Activated CD8-positive, alpha-beta T cell treated with anti-CD3 and anti-CD28 coated beads for 36 hours (primary cell): ENCODE results near the gene CYP2S1. TPM values are rescaled to one million over a fixed set of nuclear protein-coding genes. Genes with fewer than 3 reads are reported as not detected.

Experiments used
- ATAC-seq: fragments of 200-7000 bp; cut with Tn5 transposase; one replicate; pipeline ENCODE4 v1.10.0; 2021; ENCODE audit warnings: mild to moderate bottlenecking, moderate library complexity
- CTCF ChIA-PET: fragments of 350-600 bp; sonication (Branson Sonifier 250); formaldehyde crosslinking; loops from one replicate; lab custom pipeline; 2021; ENCODE audit warnings: antibody characterized with exemption; lab: Charles Lee
- POLR2A ChIA-PET: fragments of 350-600 bp; sonication (Branson Sonifier 250); formaldehyde crosslinking; loops from one replicate; lab custom pipeline; 2021; ENCODE audit warnings: antibody characterized with exemption; lab: Charles Lee
- DNase-seq: peaks from one replicate; pipeline ENCODE4 v3.0.0-alpha.2; 2020
- H3K27ac Mint-ChIP-seq: one replicate; pipeline ENCODE4 v1.8.0; 2021; ENCODE audit warnings: mild to moderate bottlenecking, mixed read lengths
- H3K27me3 Mint-ChIP-seq: one replicate; pipeline ENCODE4 v1.8.0; 2021; ENCODE audit warnings: mixed read lengths
- H3K36me3 Mint-ChIP-seq: one replicate; pipeline ENCODE4 v1.8.0; 2021; ENCODE audit warnings: low read depth, mixed read lengths
- H3K4me1 Mint-ChIP-seq: one replicate; pipeline ENCODE4 v1.8.0; 2021; ENCODE audit warnings: low read depth, mixed read lengths
- H3K4me3 Mint-ChIP-seq: one replicate; pipeline ENCODE4 v1.8.0; 2021; ENCODE audit warnings: mild to moderate bottlenecking, moderate library complexity, mixed read lengths
- H3K9me3 Mint-ChIP-seq: one replicate; pipeline ENCODE4 v1.8.0; 2021; ENCODE audit warnings: mixed read lengths
- intact Hi-C: fragments of 100-400 bp; cut with micrococcal nuclease; formaldehyde crosslinking; loops from one replicate; pipeline ENCODE4 v1.10.0; 2022
- total RNA-seq, 2 experiments: library from RNA; stranded (reverse); gene quantifications; one replicate each; pipeline ENCODE4 v1.2.3, GENCODE V29; 2021
- TF ChIP-seq, protein P1 (sequence below): fragments of 200-600 bp; IDR thresholded peaks from one replicate; pipeline ENCODE4 v1.8.0; 2022; ENCODE audit warnings: antibody characterized with exemption, mild to moderate bottlenecking

The CYP2S1 gene
- total RNA-seq, 2 experiments from 2014 or later: not detected

DNA sequence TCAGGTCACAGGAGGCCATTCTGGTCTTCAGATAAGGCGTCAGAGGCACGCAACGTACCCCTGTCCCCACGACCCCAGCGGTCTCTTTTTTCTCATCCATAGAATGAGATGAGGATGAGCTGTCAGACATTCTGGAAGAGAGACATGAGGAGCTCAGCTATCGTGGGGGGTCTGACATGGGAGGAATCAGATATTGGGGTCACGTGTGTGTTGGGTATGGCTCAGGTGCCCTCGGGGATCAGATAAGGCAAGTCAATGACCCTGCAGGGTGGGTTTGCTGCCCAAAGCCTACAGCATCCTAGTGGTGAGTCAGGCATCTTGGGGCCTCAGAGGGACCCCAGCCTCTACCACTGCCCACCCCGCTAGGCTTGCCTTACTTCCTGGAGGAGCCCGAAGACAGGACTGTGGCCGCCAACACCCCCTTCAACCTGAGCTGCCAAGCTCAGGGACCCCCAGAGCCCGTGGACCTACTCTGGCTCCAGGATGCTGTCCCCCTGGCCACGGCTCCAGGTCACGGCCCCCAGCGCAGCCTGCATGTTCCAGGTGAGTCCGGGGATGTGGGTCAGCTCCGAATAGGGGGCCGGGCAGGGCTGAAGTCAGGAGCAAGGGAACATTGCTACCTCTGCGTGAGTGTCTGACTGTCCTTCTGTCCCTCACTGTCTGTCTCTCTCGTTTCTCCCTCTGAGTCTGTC lies 28.6 kb downstream of the CYP2S1 start:
- Mint-ChIP-seq H3K4me3 (no peak overlapping the region), H3K4me1 (peaks cover 25% of the 10 kb centered on the region), H3K27me3 (peaks cover 39% of the 10 kb centered on the region), H3K27ac (peak overlapping the region; percentile 8), H3K9me3 (no peaks in the 10 kb centered on the region), H3K36me3 (no peaks in the 10 kb centered on the region)
- intact Hi-C loops: no loop called here
- CTCF ChIA-PET: interaction anchor here (0.9 to 1.9 kb wide), 2 partner anchors 39 to 101 kb away, joined by 3 to 5 read pairs; no protein-coding TSS in a partner anchor
- no peak for DNase-seq
- ATAC-seq: no peak
- TF ChIP-seq, protein P1, sequence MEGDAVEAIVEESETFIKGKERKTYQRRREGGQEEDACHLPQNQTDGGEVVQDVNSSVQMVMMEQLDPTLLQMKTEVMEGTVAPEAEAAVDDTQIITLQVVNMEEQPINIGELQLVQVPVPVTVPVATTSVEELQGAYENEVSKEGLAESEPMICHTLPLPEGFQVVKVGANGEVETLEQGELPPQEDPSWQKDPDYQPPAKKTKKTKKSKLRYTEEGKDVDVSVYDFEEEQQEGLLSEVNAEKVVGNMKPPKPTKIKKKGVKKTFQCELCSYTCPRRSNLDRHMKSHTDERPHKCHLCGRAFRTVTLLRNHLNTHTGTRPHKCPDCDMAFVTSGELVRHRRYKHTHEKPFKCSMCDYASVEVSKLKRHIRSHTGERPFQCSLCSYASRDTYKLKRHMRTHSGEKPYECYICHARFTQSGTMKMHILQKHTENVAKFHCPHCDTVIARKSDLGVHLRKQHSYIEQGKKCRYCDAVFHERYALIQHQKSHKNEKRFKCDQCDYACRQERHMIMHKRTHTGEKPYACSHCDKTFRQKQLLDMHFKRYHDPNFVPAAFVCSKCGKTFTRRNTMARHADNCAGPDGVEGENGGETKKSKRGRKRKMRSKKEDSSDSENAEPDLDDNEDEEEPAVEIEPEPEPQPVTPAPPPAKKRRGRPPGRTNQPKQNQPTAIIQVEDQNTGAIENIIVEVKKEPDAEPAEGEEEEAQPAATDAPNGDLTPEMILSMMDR: no peak
- POLR2A ChIA-PET: no interaction called here

DNA sequence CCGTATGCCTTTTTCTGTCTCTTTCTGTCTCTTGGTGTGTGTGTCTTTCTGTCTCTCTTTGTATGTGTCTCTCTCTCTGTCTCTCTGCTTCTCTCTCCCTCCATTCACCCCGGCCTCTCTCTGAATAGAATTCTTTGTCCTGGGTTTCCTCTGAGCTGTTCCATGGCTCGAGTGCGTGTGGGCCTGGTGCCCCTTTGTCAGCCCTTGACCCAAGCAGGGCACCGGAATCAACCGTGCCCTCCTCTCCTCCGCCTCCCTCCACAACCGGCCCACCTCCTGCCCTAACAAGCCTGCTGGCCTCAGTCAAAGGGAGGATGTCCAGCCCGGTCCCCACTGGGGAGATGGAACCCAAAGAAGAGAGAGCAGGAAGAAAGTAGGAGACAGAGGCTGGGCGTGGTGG lies 29.2 kb downstream of the CYP2S1 start:
- Mint-ChIP-seq H3K27me3 (peaks cover 39% of the 10 kb centered on the region), H3K4me3 (no peak overlapping the region), H3K36me3 (no peaks in the 10 kb centered on the region), H3K4me1 (peaks cover 31% of the 10 kb centered on the region), H3K27ac (peak overlapping the region; percentile 8), H3K9me3 (no peaks in the 10 kb centered on the region)
- intact Hi-C loops: no loop called here
- TF ChIP-seq, protein P1: no peak
- ATAC-seq: no peak
- POLR2A ChIA-PET: no interaction called here
- CTCF ChIA-PET: no interaction called here
- no peak for DNase-seq

DNA sequence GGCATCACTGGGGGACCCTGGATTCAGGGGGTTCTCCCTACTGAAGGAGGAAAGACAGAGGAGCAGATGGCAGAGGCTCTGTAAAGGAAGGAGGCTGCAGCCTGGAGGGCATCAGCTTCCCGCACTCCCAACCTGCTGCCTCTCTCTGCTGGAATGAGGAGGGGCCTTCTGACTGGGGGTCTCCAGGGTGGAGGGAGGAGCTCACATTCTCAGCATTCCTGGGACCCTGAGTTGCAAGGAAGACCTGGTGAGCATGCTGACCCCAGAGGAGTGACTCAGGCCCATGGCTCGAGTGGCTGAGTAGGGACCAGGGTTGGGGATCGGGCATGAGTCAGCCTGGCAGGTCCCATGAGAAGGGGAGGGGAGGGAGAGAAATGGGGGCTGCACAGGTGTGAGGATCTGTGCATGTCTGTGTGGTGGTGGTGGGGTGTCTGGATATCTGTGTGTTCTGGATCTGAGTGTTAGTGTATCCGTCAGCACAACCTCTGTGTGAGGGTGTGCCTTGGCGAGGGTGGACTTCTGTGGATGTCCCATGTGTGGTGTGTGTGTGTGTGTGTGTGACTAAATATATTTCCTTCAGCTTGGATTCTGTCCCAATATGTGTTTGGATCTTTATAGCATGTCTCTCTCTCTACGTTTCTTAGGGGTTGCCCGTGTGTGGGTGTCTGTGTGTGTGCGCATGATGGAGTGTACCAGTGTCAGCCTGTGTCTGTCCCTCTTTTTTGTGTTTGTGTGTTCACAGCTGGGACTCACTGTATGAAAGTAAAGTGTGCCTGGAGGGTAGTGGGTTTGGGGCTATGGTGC lies 30.6 kb downstream of the CYP2S1 start:
- Mint-ChIP-seq H3K36me3 (no peaks in the 10 kb centered on the region), H3K27ac (no peak overlapping the region), H3K4me1 (peaks cover 34% of the 10 kb centered on the region), H3K9me3 (no peaks in the 10 kb centered on the region), H3K4me3 (no peak overlapping the region), H3K27me3 (peaks cover 31% of the 10 kb centered on the region)
- ChIA-PET POLR2A (interaction anchor here (0.5 kb wide), 1 partner anchor 827 kb away, joined by 3 read pairs; no protein-coding TSS in a partner anchor), CTCF (interaction anchor here (0.7 to 1.2 kb wide), 3 partner anchors 18 to 39 kb away, joined by 3 to 4 read pairs (median 3); no protein-coding TSS in a partner anchor)
- intact Hi-C loops: no loop called here
- DNase-seq (peak; percentile 33), ATAC-seq (peak; percentile 4)
- TF ChIP-seq, protein P1: no peak

DNA sequence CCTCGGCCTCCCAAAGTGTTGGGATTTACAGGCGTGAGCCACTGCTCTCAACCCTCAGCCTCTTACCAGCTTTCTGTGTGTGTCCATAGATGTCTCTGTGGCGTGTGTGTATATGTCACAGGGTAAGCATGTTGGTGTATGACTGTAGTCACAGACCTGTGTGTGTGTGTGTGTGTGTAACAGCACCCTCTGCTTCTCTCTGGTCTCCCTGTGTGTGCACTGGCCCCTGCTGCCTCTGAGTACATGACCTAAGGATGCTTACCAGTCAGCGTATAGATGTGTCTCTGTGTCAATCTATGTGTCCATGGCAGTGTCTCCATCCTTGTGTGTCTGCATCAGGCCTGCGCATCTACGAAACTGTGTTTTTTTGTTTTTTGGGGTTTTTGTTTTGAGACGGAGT lies 31.6 kb downstream of the CYP2S1 start:
- ChIA-PET CTCF (interaction anchor here (0.8 to 1.2 kb wide), 2 partner anchors 19 to 38 kb away, joined by 3 to 4 read pairs; no protein-coding TSS in a partner anchor), POLR2A (interaction anchor here (1.2 kb wide), 1 partner anchor 80 kb away, joined by 3 read pairs; no protein-coding TSS in a partner anchor)
- Mint-ChIP-seq H3K4me1 (peaks cover 34% of the 10 kb centered on the region), H3K4me3 (no peak overlapping the region), H3K27me3 (peaks cover 26% of the 10 kb centered on the region), H3K36me3 (no peaks in the 10 kb centered on the region), H3K9me3 (no peaks in the 10 kb centered on the region), H3K27ac (no peak overlapping the region)
- intact Hi-C loops: loop anchor here (5.0 kb wide), 1 partner anchor 38 kb away; the partner anchor contains the start of gene HNRNPUL1
- TF ChIP-seq, protein P1: no peak
- no peak for DNase-seq
- ATAC-seq: no peak
